ENCODE data around the gene RTP3.

RTP3 gene

DNA sequence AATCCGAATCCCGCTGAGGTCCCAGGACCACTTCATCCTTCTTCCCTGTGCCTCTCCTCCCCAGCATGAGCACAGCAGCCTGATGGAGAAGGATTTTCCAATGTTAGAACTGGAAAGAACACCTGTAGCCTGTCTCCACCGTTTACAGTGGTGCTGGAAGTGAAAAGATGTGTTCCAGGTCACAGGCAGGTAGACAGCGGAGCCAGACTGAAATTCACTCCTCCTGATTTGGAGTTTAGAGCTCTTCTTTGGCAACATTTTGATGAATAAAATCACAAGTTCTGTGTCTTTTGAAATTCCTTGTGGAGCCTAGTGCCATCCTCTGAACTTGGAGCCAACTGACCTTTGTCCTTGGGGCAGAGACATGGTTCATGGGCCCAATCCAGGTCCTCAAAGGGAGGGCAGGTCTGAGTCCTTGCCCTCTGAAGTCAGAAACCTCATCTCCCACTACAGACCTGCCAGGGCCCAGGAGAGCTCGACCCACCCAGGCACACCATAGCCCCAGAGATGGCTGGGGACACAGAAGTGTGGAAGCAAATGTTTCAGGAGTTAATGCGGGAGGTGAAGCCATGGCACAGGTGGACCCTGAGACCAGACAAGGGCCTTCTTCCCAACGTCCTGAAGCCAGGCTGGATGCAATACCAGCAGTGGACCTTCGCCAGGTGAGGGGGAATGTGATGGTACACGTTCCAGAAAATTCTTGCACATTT lies at the start of gene RTP3:
Gene RTP3, plus strand, starts transcription at position 421 of the 710 bp plus-strand sequence. Its CDS starts 87 bp downstream, at position 508.
- DNase-seq (ENCODE audit: low spot score) = no peak

DNA sequence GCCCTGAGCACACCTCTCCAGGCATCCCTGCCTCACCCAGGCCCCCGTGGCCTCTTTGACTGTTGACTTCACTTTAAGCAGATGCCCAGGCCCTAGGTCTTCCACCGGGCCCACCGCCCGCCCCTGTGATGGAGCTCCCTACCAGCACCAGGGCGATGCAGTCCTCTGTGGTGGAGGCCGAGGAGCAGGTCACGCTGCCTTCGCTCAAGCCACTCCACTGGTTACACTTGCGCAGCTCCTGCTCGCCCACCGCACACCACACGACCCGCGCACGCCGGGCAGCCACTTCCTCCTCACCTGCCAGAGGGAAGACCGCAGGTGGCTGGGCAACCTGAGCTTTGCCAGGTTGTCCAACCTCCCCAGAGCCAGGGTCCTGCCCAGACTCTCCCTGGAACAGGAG lies 49.1 kb upstream of the RTP3 start:
- DNase-seq (ENCODE audit: low spot score) = no peak

DNA sequence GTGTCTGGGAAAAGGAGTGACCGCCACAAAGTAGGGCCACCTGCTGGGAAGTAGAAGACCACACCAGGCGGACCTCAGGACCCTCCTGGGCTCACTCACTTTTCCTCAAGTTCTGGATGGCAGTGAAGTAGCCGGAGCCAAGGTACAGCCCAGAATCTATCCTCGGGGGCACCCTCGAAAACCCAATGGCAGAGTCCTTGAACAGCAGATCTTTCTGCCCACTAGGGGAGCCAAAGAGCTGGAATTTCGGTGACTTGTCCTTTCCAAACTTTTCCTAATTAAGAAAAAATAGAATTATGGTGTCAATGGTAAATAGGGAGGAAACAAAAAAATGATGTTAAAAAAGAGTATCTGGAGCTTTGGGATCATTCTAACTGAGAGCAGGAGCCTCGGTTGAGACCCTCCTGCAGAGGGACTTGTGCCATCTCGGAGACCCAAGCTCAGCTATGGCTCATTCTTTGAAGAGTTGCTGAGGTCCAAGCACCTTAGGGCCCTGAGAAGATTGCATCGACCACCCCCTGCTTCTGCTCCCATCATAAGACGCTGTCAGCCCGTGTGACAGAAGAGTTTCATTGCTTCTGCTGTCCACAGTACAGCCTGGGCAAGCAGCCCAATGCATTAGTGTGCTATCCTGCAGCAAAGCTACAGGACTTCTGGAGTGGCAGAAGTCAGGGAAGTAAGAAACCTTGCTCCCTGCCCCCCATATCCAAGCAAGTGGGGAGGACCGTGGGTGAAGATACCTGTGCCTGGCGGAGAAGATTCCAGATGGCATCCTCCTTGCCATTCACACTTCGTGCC lies 47.8 kb upstream of the RTP3 start:
- no peak for DNase-seq (ENCODE audit: low spot score)

DNA sequence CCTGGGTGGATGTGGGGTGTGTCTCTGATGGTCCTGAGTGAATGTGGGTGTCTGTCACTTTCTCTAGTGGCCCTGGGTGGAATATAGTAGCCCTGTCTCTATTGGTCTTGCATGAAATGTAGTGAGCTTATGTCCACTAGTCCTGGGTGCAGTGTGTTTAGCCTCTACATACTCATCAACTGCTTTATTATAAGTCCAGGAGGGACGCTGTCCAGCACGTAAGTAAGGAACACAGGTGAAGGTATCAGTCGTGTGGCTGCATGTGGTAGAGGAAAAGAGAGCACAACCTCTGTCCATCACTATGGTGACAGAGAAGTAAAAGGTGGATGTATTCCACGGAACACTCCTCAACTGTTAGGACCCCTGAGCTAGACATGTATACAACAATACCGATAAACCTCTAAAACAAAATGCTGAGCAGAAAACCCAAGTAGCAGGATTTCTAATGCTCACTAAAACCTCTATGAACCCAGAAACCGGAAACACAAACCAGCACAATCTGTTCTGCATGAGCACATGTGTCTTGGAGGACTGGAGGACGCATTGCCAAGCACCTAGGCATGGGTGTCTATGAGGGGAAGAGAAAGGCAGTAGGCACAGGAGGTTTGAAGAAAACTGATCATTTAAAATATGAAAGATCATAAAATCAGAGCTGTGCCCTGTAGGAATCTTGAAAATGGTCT lies 44.1 kb upstream of the RTP3 start:
- DNase-seq (ENCODE audit: low spot score) = no peak

DNA sequence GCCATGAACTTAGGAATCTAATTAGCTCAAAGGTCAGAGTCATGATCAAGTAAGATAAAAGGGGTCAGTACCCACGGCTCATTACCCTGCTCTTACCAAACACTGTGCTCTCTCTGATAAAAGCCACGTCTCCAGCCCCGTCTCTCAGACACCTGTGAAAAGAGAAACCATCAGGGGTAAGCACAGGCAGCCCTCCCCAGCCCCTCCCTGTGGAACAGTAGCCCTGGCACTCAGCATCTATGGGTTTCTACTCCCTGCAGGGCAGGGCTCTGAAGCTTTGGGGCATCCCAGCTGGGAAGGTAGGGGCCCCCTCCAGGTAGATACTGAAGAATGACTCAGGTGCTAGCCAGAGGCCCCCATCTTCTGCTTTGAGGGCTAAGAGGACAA lies 43.6 kb upstream of the RTP3 start:
- no peak for DNase-seq (ENCODE audit: low spot score)

DNA sequence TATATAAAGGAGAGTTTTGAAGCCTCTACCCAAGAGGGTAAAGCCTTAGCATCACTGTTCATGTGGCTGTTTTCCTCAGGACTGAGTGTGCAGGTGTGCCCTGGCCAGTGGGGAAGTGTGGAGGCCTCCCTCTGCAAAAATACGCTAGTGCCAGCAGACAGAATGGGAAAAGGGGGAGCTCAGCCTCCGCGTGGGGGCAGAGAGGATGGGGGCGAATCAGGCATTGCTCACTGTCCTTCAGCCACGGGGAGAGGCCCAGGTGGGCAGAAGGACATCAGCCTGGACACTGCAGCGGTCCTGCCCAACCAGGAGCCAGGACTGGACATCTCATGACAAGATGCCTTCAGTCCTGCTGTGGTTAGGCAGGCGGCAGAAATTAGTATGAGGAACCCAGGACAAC lies 43.2 kb upstream of the RTP3 start:
- no peak for DNase-seq (ENCODE audit: low spot score)

DNA sequence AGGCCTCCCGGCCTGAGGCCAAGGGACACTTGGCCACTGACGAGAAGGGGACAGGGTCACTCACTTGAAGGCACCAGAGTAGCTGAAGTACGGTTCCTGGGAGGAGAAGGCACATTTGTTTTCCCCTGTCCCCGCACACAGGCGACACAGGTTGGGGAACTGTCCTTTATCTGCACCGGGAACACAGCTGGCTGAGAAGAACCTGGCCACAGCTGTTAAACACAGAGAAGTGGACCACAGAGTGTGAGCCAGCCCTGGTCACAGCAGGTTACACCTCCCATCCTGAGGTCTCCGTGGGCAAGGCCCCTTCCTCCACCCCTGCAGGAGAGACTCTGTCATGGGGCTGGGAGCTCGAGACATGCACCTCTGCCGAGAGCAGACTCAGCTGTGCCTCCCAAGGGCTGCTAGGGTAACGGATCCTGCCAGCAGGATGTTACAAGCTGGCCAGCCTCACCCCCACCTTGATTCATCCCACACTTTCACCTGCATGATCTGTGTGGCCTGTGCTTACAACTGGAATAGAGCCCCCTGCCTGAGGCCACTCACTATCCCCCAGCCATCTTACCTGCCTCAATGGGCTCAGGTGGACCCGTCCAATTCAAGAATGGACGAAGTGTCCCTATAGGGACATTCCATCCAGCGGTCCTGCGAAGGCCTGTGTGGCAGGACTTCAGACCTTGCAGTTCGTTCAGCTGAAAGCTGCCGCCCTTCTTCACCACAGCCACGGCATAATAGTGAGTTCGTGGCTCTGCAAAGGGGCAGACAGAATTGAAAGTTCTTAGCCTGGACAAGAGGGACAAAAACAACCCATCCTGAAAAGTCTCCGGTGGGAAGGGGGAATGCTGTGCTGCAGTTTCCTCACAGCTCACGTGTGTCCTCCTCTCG lies 42.3 kb upstream of the RTP3 start:
- no peak for DNase-seq (ENCODE audit: low spot score)

DNA sequence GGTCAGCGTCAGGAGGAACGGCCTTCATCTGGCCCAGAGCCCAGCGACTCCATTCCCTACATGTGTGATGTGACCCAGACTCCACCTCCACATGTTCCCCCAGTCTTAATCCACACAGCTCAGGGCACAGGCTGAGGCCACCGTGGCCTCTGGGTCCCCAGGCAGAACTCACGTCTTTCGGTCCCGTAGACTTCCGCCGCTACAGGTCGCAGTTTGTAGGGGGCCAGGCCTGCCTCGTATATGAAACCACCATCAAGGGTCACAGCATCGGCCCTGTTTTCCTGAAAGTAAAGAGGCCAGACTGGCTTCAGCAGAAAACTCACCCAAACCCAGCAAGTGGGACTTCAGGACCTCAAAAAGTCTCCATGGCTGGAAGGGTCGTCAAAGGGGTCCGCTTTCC lies 41.7 kb upstream of the RTP3 start:
- DNase-seq (ENCODE audit: low spot score) = no peak

DNA sequence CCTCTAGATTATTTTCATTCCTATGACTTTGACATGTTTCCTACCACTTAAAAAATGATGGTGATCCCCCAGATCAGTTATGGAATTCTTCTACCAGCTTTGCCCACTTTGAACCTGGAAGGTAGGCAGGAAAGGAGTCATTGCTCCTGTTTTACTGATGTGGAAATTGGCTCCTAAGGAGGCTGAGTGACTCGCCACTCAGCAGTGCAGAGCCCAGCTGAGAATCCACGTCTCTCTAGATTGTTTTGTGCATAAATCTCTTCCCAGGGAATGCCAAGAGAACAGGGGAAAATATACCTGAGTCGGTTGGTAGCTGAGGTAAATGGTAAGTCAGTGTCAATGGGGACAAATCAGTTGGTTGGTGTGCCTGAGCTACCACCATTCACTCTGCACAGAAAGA lies 37.7 kb upstream of the RTP3 start:
- no peak for DNase-seq (ENCODE audit: low spot score)

DNA sequence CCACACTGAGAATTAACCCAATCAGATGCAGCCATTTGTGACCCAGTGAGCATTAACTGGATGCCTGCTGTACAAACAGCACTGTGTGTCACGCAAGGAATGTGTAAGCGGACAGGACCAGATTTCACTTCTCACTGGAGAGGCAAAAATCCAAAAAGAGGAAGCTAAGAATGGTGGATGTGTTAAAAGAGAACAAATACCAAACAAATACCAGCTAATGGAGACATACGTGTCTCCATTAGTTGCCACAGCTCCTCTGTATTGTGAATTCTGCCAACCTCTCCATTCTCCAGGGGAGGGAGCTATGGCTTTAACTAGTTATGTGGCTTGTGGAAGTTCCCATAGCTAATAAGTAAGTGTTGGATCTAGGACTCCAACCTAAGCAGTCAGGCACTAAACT lies 35.7 kb upstream of the RTP3 start:
- no peak for DNase-seq (ENCODE audit: low spot score)

DNA sequence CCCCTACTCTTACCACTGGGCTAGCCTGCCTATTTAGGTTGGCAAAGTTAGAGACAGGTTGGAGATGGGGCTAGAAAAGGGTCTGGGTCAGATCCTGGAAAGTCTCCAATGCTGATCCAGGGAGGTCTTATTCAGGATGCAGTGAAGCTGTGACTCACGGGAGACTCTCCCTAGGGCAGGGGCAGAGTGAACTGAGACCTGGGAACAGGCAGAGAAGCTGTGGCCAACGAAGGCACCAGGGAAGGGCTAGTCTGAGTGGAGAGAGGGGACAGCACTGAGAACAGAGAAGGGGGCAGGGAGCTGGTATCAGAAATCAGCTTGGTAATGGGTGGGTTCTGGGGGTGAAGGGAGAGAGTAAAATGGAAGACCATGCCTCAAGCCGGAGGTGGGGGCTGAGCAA lies 35.3 kb upstream of the RTP3 start:
- DNase-seq (ENCODE audit: low spot score) = no peak

DNA sequence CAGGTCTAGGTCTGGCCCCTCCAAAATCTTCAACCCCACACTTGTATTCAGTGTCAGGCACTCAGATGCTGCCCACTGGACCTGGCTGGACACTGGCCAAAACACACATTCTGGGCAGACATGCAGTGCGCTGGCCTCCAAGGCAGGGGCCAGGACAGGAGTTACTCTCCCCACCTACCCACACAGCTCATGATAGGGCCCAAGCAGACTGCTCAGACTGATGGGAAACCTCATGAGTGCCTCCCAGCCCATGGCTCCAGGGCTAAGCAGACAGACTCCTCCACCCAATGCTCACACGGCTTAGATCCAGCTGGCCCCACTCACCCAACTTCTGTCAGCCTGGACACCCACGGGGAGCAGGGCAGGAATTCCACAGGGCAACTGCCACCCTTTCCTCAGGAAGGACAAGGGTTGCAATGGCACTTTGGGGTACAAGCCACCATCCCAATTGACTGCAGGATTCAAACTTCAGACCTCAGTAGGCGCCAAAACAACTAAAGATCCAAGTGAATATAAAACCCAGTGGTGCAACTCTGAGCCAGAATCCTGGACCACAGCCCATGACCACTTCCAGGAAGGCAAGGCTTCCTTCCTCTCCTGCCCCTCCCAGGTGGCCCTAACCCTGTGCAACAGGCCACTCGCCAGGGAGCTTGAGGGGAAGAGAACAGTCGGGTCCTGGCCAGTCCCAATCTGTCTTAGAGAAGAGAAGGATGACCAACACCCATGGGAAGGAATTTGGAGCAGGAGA lies 34.5 kb upstream of the RTP3 start:
- DNase-seq (ENCODE audit: low spot score) = no peak

DNA sequence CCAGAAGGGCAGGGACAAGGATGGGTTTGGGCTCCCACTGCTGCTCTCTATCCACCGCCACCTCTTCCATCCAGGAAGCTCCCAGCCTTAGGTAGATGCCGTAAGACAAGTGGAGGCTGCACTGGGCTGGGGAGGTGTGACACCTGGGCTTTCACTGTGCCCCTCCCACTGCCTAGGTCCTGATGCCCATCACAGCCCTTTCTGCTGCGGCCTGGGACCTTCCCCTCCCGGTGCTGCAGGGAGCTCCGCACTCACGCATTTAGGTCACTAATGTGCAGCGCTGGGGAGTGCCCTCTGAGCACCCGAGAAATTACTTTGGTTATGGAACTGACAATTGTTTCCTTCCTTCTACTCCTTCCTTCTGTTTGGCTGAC lies 33.9 kb upstream of the RTP3 start:
- DNase-seq (ENCODE audit: low spot score) = no peak

DNA sequence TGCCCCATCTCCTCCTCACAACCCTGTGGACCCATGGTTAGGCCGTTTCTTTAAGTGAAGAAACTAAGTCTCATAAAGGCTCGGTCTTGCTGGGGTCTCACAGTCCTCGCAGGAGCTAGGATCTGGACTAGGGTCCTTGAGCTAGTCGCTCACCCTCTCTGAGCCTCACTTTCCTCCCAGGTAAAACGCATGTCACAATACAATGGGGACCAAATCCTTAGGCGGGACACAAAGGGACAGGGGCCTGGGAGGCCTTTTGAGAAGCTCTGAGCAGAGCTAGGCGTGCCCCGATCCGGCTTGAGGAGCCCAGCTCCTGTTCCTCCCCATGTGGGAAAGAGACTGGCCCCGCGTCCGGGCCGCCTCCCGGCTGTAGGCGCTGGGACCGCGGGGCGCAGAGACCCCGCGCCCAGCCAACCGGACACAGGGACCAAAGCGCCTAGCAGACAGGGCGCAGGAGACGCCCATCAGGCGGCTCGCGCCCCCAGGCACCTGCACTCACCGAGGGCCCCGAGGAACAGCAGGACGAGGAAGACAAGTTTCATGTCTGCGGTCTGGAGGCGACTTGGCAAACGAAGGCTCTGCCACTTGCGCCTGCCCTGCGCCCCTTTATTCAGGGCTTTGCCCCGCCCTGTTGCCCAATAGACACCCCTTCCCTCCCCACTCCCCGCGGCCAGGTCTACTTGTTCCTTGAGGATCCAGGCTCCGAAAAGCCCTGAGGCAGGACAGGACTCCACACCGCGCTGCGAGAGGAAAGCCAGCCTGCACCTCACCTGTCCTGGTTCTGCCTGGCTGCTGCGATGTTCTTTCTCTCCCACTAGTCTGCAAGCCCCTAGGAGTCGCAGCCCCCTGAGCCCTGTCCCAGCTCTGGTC lies 33.2 kb upstream of the RTP3 start, which contains the start of gene LTF:
Gene LTF, minus strand, starts transcription at position 580 of the 870 bp plus-strand sequence. Its CDS starts 38 bp downstream, at position 542.
- no peak for DNase-seq (ENCODE audit: low spot score)

DNA sequence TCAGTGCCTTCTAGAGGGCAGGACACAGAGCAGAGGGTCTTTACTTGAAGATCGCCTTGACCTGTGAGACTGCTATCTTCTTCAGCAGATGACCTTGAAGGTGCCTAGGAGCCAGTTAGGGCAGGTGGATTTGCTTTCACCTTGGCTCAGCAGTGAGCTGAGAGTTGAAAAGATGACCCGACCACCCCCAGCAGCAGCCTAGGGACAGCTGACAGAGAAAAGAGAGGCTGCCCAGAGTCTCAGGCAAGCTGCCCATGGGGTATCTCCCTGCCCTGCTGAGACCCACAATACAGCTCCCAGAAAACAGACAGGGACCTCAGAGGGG lies 32.6 kb upstream of the RTP3 start:
- DNase-seq (ENCODE audit: low spot score) = no peak

DNA sequence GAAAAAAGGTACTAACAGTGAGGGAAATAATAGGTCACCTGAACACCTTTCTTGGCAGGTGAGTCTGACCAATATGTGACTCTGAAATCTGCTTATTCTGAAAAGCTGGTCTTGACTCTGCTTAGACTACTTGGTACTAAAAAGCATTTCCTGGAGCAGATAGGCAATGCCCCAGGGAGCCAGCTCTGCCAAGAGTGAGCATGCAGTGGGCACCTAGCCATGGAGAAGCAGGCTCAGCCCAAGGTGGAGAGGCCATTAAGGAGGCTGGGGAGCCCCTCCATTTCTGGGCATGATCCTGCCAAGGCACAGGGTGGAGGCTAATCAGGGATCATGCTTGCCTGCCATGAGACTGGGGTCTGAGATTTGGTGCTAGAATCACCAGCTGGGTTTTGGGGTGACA lies 31.5 kb upstream of the RTP3 start:
- DNase-seq (ENCODE audit: low spot score) = no peak

DNA sequence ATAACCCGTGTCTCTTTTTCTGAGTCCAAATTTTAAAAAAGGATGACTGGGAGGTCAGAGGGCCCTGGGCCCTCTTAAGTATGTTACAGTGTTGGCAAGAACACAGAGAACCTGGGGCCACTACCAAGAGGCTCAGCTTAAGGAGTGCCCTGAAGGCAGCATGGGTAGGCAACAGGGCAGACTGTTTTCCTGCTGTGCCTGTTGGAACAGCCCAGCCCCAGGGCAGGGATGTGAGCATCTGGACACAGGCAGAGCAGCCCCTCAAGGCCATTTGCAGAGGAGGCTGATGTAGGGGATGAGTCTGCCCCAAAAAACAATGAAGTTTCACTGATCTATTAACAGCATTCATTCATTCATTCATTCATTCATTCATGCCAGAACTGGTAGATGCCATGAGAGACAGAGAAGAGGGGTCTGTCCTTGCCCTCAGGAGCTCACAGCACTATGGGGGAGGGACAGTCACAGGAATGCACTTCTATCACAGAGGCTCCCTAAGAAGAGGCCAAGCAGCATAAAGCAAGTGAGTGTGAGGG lies 30.8 kb upstream of the RTP3 start:
- DNase-seq (ENCODE audit: low spot score) = no peak

DNA sequence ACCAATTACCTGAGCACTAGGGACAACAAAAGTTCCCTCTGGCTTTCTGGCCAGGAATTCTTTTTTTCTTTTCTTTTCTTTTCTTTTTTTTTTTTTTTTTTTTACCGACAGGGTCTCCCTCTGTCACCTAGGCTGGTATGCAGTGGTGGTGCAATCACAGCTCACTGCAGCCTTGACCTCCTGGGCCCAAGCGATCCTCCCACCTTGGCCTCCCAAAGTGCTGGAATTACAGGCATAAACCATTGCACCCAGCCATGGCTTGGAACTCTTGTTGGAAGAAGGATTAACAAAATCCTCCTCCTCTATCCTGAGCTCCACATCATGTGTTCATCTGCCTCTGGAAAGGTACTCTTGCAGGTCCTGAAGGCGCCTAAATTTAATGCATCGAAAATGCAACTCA lies 30.2 kb upstream of the RTP3 start:
- DNase-seq (ENCODE audit: low spot score) = no peak

DNA sequence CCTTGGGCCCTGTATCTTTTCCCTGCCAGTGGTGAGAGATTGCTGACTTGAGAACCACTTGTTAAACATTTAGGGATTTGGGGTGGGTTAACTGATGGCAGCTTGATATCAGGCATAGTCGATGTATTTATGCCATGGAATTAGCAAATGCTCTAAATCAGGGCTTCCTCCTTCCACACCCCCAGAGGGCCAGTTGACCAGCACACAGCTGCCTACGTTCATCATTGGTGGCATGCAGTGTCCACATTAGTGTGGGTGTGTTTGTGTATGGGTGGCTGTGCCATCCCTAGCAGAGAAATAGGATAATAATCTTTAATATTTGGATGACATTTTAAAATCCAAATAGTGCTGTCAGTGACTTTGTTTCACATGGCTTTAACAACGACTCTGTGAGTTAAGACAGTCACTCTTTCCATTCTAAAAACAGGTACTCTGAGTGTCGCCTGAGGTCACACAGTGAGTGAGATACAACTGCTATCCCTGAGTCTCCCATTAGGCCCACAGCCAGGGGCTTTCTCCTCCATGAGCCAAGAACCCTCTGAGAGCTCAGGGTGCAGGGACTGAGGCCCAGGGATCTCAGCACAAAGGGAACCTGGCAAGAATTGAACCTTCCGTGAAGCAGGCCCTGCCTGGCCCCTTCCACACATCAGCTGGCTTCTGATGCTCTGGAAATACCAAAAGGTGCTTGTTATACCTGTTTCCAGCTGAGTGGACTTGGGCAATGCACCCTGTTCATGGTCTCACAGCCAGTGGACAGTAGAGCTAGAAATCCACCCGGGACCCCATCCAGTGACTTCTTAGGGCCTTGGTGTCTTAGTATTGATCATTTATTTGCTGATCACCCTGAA lies 28.8 kb upstream of the RTP3 start:
- DNase-seq (ENCODE audit: low spot score) = no peak

All from CD4-positive, alpha-beta T cell treated with Interleukin-6 at 100 ng/mL for 8 hours (primary cell).